ENCODE measurements around the gene MED26.
"Not testable (repeated sequence)": the region's sequence is repeated elsewhere in the genome, so short reads cannot be mapped to it uniquely, and the experiment has no call there.

The MED26 gene

GRCh38 chr19:16569609-16570320 is 58.2 kb downstream of the MED26 start:
- peaks cover 34% of the 10 kb centered on the region for H3K36me3 ChIP-seq (ENCODE audit: insufficient read depth, low read length)
- H2AFZ ChIP-seq (ENCODE audit: low read depth, low read length), result no peak overlapping the region
- no peak overlapping the region for H3K4me3 ChIP-seq (ENCODE audit: low read length)
- H3K4me1 ChIP-seq (ENCODE audit: insufficient read depth, low read length), result peaks cover 19% of the 10 kb centered on the region
- H3K9me3 ChIP-seq (ENCODE audit: low read length), result no peaks in the 10 kb centered on the region
- H3K27me3 ChIP-seq (ENCODE audit: insufficient read depth, low read length), result no peaks in the 10 kb centered on the region

DNA sequence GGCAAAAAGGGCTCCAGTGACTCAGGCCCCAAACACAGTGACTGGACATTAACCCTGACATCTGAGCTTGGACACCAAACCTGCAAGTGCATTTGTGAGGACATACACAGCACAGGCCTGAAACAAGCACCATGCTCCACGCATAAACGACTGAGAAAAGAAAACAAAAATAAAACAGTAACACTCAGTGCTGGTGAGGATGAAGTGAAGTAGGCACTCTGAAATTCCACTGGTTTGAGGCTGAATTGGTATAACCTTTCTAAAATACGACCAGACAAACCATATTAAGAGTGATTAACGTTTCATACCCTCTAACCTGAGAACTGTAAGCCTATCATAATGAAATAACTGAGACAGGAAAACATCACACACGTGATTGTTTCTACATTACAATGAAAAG is 61.3 kb downstream of the MED26 start:
- H2AFZ ChIP-seq (ENCODE audit: low read depth, low read length), result no peak overlapping the region
- H3K36me3 ChIP-seq (ENCODE audit: insufficient read depth, low read length), result peaks cover 54% of the 10 kb centered on the region
- H3K4me1 ChIP-seq (ENCODE audit: insufficient read depth, low read length), result peaks cover 5% of the 10 kb centered on the region
- no peaks in the 10 kb centered on the region for H3K27me3 ChIP-seq (ENCODE audit: insufficient read depth, low read length)
- H3K4me3 ChIP-seq (ENCODE audit: low read length), result no peak overlapping the region
- H3K9me3 ChIP-seq (ENCODE audit: low read length), result no peaks in the 10 kb centered on the region

DNA sequence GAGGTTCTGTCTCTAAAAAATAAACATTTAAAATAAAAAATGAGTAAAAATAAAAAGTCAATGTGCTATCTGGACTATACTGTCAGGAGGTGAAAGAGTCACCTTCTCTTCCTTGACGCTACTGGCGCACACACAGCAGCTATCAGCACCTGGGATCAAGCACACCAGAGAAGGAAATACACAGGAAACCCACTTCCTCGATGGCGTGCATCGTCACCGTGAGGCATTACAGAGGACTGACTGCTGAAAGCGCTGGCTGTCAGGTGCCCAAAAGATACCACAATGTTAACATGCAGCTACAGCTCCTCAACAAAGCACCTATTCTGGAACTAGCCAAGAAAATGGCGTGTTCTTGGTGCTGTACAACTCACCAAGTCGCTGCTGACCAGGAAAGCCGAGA is 61.8 kb downstream of the MED26 start:
- H3K4me1 ChIP-seq (ENCODE audit: insufficient read depth, low read length), result peaks cover 2% of the 10 kb centered on the region
- no peaks in the 10 kb centered on the region for H3K27me3 ChIP-seq (ENCODE audit: insufficient read depth, low read length)
- no peaks in the 10 kb centered on the region for H3K9me3 ChIP-seq (ENCODE audit: low read length)
- H2AFZ ChIP-seq (ENCODE audit: low read depth, low read length), result no peak overlapping the region
- H3K36me3 ChIP-seq (ENCODE audit: insufficient read depth, low read length), result peaks cover 59% of the 10 kb centered on the region
- no peak overlapping the region for H3K4me3 ChIP-seq (ENCODE audit: low read length)

DNA sequence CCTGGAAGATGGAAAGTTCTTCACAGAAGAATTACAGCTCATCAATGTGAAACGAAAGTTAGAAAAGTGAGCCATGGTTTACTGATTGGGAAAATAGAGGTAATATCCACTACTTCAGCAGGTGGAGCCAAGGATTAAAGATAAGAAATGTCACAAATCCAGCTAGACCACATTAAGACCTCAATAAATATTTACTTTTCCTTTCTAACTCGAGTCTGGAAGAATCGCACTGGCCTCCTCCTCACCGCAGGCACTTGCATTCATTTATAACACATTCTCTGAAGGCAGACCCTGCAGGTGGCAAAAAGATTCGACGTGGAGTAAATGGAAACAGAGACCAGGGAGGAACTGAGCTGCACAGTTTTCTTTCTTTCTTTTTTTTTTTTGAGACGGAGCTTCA is 63.2 kb downstream of the MED26 start:
- Histone ChIP-seq H3K4me3 (ENCODE audit: low read length) (no peak overlapping the region), H3K36me3 (ENCODE audit: insufficient read depth, low read length) (peaks cover 62% of the 10 kb centered on the region)

GRCh38 chr19:16562608-16563025 is 65.4 kb downstream of the MED26 start:
- Histone ChIP-seq H3K9me3 (ENCODE audit: low read length) (no peaks in the 10 kb centered on the region), H2AFZ (ENCODE audit: low read depth, low read length) (no peak overlapping the region), H3K4me1 (ENCODE audit: insufficient read depth, low read length) (no peaks in the 10 kb centered on the region), H3K36me3 (ENCODE audit: insufficient read depth, low read length) (peaks cover 63% of the 10 kb centered on the region), H3K27me3 (ENCODE audit: insufficient read depth, low read length) (no peaks in the 10 kb centered on the region), H3K4me3 (ENCODE audit: low read length) (no peak overlapping the region)

More for the DNA sequence above, 63.2 kb downstream of the MED26 start:
- Histone ChIP-seq H3K27me3 (ENCODE audit: insufficient read depth, low read length) (no peaks in the 10 kb centered on the region), H2AFZ (ENCODE audit: low read depth, low read length) (no peak overlapping the region), H3K4me1 (ENCODE audit: insufficient read depth, low read length) (no peaks in the 10 kb centered on the region), H3K9me3 (ENCODE audit: low read length) (no peaks in the 10 kb centered on the region)

DNA sequence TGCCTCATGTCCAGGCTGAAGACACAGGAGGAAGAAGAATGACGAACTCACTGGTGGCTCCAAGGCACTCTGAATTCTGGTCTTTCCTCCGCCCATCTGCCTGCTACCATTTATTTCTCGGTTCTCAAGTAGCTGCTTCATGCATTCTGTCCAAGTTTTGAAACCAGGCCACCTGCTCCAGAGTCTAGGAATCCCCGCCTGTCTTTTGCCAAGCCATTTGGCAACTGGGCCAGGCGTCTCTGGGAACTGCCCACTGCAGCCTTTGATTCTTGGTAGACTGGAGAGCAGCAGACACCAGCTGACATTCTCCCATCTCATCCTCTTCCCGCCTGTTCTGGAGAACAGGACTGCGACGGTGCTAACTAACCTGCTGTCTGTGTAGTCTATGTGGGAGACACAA is 66.6 kb downstream of the MED26 start:
- no peak overlapping the region for H2AFZ ChIP-seq (ENCODE audit: low read depth, low read length)
- no peaks in the 10 kb centered on the region for H3K9me3 ChIP-seq (ENCODE audit: low read length)
- H3K36me3 ChIP-seq (ENCODE audit: insufficient read depth, low read length), result peaks cover 56% of the 10 kb centered on the region
- H3K4me1 ChIP-seq (ENCODE audit: insufficient read depth, low read length), result no peaks in the 10 kb centered on the region
- no peak overlapping the region for H3K4me3 ChIP-seq (ENCODE audit: low read length)
- H3K27me3 ChIP-seq (ENCODE audit: insufficient read depth, low read length), result no peaks in the 10 kb centered on the region

DNA sequence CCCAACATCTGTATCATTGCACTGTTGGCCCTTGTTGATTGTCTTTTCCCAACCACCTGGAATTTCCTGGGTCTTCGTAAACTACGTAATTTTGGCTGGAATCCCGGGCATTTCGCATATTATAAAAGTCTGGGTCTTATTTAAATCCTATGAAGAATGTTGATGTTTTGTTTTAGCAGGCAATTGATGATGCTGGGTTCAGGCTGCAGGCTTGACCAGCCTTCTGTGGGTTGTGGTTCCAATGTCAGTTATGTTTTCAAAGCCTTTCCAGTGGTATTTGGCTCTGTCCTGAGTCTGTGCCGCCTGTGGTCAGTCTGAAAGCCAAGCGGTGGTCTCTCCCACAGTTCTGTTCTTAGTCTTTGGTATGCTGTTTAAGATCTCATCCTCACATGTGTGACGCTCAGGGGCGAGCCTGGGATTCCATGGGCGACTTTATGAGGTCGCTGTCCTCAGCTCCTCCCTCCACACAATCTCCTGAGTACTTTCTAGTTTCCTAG is 68.2 kb downstream of the MED26 start:
- Histone ChIP-seq H3K4me3 (ENCODE audit: low read length) (no peak overlapping the region), H2AFZ (ENCODE audit: low read depth, low read length) (no peak overlapping the region), H3K9me3 (ENCODE audit: low read length) (no peaks in the 10 kb centered on the region), H3K27me3 (ENCODE audit: insufficient read depth, low read length) (no peaks in the 10 kb centered on the region), H3K36me3 (ENCODE audit: insufficient read depth, low read length) (peaks cover 57% of the 10 kb centered on the region), H3K4me1 (ENCODE audit: insufficient read depth, low read length) (no peaks in the 10 kb centered on the region)

DNA sequence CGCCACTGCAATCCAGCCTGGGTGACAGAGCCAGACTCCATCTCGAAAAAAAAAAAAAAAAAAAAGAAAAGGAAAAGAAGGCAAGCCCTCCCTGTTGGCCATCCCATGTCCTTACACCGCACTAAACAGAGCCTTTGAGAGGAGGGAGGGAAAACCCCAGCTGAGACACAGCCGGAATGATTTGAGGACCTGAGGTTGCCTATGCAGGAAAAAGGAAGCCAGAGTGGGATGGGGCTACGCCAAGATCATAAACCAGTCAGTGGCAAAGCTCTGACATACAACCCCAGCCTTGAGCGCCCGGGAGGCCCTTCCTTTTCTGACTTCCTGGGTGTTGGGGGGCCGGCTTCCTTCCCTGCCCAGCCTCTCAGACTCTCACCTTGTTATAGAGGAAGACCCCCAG is 73.2 kb downstream of the MED26 start:
- no peaks in the 10 kb centered on the region for H3K27me3 ChIP-seq (ENCODE audit: insufficient read depth, low read length)
- no peaks in the 10 kb centered on the region for H3K9me3 ChIP-seq (ENCODE audit: low read length)
- H2AFZ ChIP-seq (ENCODE audit: low read depth, low read length), result no peak overlapping the region
- H3K4me1 ChIP-seq (ENCODE audit: insufficient read depth, low read length), result no peaks in the 10 kb centered on the region
- no peak overlapping the region for H3K4me3 ChIP-seq (ENCODE audit: low read length)
- peaks cover 43% of the 10 kb centered on the region for H3K36me3 ChIP-seq (ENCODE audit: insufficient read depth, low read length)

- H3K4me1 ChIP-seq (ENCODE audit: insufficient read depth, low read length); H3K27me3 ChIP-seq (ENCODE audit: insufficient read depth, low read length); H3K9me3 ChIP-seq (ENCODE audit: low read length); H3K4me3 ChIP-seq (ENCODE audit: low read length); H2AFZ ChIP-seq (ENCODE audit: low read depth, low read length): not testable (repeated sequence)
- H3K36me3 ChIP-seq (ENCODE audit: insufficient read depth, low read length), result peaks cover 39% of the 10 kb centered on the region
These were observed 76.1 kb downstream of the MED26 start for GRCh38 chr19:16551902-16552301.

- Histone ChIP-seq H3K27me3 (ENCODE audit: insufficient read depth, low read length) (no peaks in the 10 kb centered on the region), H3K4me3 (ENCODE audit: low read length) (no peak overlapping the region), H3K36me3 (ENCODE audit: insufficient read depth, low read length) (peaks cover 20% of the 10 kb centered on the region), H2AFZ (ENCODE audit: low read depth, low read length) (no peak overlapping the region), H3K4me1 (ENCODE audit: insufficient read depth, low read length) (no peaks in the 10 kb centered on the region), H3K9me3 (ENCODE audit: low read length) (no peaks in the 10 kb centered on the region)
These were observed 79.0 kb downstream of the MED26 start for GRCh38 chr19:16548956-16549355.

DNA sequence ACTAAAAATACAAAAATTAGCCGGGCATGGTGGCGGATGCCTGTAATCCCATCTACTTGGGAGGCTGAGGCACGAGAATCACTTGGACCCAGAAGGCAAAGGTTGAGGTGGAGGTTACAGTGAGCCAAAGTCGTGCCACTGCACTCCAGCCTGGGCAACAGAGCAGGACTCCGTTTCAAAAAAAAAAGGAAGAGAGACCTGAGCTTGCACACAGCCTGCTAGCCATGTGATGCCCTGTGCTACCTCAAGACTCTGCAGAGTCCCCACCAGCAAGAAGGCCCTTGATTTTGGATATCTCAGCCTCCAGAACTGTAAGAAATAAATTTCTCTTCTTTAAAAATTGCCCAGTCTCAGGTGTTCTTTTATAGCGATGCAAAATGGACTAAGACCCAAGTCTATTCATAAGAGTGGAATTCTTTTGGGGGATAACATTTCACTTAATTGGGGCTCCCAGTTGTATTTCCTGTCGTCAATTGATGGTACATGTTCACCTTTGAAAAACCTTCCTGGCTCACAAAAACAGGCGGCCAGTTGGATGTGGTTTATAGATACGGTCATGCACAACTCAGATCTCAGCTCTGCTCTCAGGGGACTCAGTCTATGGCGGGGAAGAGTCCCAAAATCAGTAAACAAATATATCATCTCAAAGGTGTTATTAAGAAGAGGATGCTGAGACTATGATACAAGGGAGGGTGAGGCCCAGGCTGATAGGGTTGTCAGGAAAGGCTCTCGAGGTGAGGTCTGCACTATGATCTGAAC is 83.4 kb downstream of the MED26 start:
- H3K4me3 ChIP-seq (ENCODE audit: low read length), result no peak overlapping the region
- H3K9me3 ChIP-seq (ENCODE audit: low read length), result no peaks in the 10 kb centered on the region
- no peaks in the 10 kb centered on the region for H3K27me3 ChIP-seq (ENCODE audit: insufficient read depth, low read length)
- H3K36me3 ChIP-seq (ENCODE audit: insufficient read depth, low read length), result peaks cover 9% of the 10 kb centered on the region
- H3K4me1 ChIP-seq (ENCODE audit: insufficient read depth, low read length), result peaks cover 18% of the 10 kb centered on the region
- no peak overlapping the region for H2AFZ ChIP-seq (ENCODE audit: low read depth, low read length)

GRCh38 chr19:16543734-16544133 is 84.3 kb downstream of the MED26 start:
- Histone ChIP-seq H3K36me3 (ENCODE audit: insufficient read depth, low read length) (peaks cover 16% of the 10 kb centered on the region), H3K4me3 (ENCODE audit: low read length) (peak overlapping the region; percentile 100), H3K4me1 (ENCODE audit: insufficient read depth, low read length) (peaks cover 18% of the 10 kb centered on the region)
- H2AFZ ChIP-seq (ENCODE audit: low read depth, low read length); H3K9me3 ChIP-seq (ENCODE audit: low read length); H3K27me3 ChIP-seq (ENCODE audit: insufficient read depth, low read length): not testable (repeated sequence)

GRCh38 chr19:16542910-16543472 is 85.0 kb downstream of the MED26 start:
- Histone ChIP-seq H3K9me3 (ENCODE audit: low read length) (no peaks in the 10 kb centered on the region), H3K36me3 (ENCODE audit: insufficient read depth, low read length) (peaks cover 20% of the 10 kb centered on the region), H2AFZ (ENCODE audit: low read depth, low read length) (peak overlapping the region; percentile 31), H3K4me3 (ENCODE audit: low read length) (peak overlapping the region; percentile 100), H3K4me1 (ENCODE audit: insufficient read depth, low read length) (peaks cover 18% of the 10 kb centered on the region), H3K27me3 (ENCODE audit: insufficient read depth, low read length) (no peaks in the 10 kb centered on the region)

Data from neuron (in vitro differentiated cells).